IPS DF 6.9 (cell line): Measurements from ENCODE around the gene PADI3.
"Not testable (repeated sequence)": the region's sequence is repeated elsewhere in the genome, so short reads cannot be mapped to it uniquely, and the experiment has no call there.

Source experiments
- DNase-seq: peaks from one replicate; pipeline ENCODE4 v3.0.0-alpha.2; 2013; ENCODE audit warnings: low read depth, low spot score
- H3K27ac ChIP-seq: one replicate; pipeline ENCODE4 v1.5.1; 2013; ENCODE audit warnings: low read length, control low read depth
- H3K27me3 ChIP-seq: 2 replicates; pipeline ENCODE4 v1.6.1; 2013; ENCODE audit warnings: mild to moderate bottlenecking, low read length; ENCODE audit not compliant: control insufficient read depth, insufficient read depth
- H3K36me3 ChIP-seq: 2 replicates; pipeline ENCODE4 v1.6.1; 2013; ENCODE audit warnings: low read length; ENCODE audit not compliant: control insufficient read depth, insufficient read depth
- H3K4me1 ChIP-seq: 2 replicates; pipeline ENCODE4 v1.6.1; 2013; ENCODE audit warnings: low read length; ENCODE audit not compliant: control insufficient read depth, insufficient read depth
- H3K4me3 ChIP-seq: 2 replicates; pipeline ENCODE4 v1.5.1; 2013; ENCODE audit warnings: mild to moderate bottlenecking, low read length
- H3K9me3 ChIP-seq: 2 replicates; pipeline ENCODE4 v1.6.1; 2013; ENCODE audit warnings: low read length, inconsistent platforms; ENCODE audit not compliant: control insufficient read depth, insufficient read depth
- WGBS: extraction: QIAGEN DNeasy Blood & Tissue Kit; methylation state at CpG from one replicate; pipeline ENCODE4 v1.1.7; 2013; ENCODE audit warnings: mixed read lengths, missing lambda C conversion rate; ENCODE audit not compliant: insufficient read length, insufficient coverage; 5-methylcytosine and 5-hydroxymethylcytosine counted together

The PADI3 gene

GRCh38 chr1:17230671-17231310 is 18.1 kb upstream of the PADI3 start:
- H3K9me3 ChIP-seq = no peaks in the 10 kb centered on the region
- no peaks in the 10 kb centered on the region for H3K36me3 ChIP-seq
- WGBS = no CpG with 5 or more reads among the region's 8 CpGs
- DNase-seq = no peak
- no peaks in the 10 kb centered on the region for H3K4me1 ChIP-seq
- H3K27me3 ChIP-seq = no peaks in the 10 kb centered on the region
- no peak overlapping the region for H3K27ac ChIP-seq
- H3K4me3 ChIP-seq = no peak overlapping the region

DNA sequence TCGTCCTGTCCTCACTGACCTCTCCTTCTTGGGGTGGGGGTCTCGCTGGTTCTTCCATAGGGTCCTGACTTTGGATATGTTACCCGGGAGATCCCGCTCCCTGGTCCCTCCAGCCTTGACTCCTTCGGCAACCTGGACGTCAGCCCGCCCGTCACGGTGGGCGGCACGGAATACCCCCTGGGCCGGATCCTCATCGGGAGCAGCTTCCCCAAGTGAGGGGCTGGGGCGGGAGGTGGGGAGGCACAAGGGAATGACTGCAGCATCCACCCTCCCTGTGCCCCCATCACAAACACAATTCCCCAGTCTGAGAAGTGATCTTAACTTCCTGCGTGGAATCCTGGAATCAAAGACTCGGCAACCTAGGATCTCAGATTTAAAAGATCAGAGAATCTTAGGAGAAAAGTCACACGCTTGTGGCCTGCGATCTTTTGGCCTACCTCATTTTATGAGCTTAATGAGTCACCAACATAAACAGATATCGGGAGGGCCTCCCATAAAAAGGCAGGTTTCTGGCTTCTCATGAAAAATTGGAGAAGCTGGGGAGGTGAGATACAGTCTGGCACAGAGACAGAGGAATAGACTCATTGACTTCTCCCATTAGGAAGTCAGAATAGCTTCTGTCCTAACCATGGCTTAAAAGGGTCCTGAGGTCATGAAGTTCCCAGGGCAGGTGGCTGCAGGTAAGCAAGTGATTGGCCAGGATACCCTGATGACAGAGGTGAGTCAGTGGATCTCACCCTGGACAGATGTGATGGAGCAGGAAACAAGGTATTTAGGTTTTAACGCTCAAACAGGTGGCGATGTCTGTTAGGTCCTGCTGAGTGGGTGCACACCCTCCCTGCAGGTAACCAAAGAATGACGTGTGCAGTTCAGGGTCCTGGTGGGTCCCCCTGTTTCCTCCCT is 15.9 kb upstream of the PADI3 start:
- Histone ChIP-seq H3K9me3 (no peaks in the 10 kb centered on the region), H3K27me3 (no peaks in the 10 kb centered on the region), H3K4me1 (0 out of 2 replicates have a peak, but pooled peaks cover 2% of the 10 kb centered on the region), H3K4me3 (no peak overlapping the region), H3K36me3 (no peaks in the 10 kb centered on the region), H3K27ac (no peak overlapping the region)
- DNase-seq = no peak
- no CpG with 5 or more reads among the region's 22 CpGs for WGBS

DNA sequence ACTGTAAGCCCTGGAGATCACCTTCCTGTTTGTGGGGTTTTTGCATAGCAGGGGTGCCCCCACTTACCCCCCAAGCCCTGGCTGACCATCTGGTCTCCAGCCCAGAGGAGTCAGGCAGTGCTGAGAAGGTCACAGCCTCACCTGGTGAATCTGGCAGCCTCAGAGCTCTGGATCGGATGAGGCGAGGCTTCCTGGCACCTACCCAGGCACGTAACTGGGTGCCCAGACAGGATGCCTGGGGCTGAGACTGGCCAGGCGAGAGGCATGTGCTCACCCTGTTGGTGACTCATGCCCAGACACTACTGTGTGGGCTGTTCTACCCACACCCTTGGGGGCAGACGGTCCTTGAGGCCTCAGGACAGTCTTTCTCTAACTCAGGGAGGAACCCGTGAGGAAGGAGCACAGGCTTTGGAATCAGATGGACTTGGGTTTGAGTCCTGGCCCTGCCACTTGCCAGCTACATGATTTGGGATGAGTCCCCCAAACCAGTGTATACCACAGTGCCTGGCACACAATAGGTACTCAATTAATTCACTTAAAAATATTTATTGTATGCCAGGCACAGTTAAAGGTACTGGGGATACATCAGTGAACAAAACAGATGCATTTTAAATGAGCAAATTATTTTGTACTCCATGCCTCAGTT is 15.1 kb upstream of the PADI3 start:
- no peak overlapping the region for H3K27ac ChIP-seq
- DNase-seq = no peak

GRCh38 chr1:17234405-17234804 is 14.5 kb upstream of the PADI3 start:
- H3K9me3 ChIP-seq = no peaks in the 10 kb centered on the region
- no peak overlapping the region for H3K4me3 ChIP-seq
- 0 out of 2 replicates have a peak, but pooled peaks cover 2% of the 10 kb centered on the region for H3K4me1 ChIP-seq
- DNase-seq = no peak
- H3K36me3 ChIP-seq = no peaks in the 10 kb centered on the region
- no peaks in the 10 kb centered on the region for H3K27me3 ChIP-seq
- H3K27ac ChIP-seq = no peak overlapping the region
- no CpG with 5 or more reads among the region's 1 CpG for WGBS

More for the DNA sequence above, 15.1 kb upstream of the PADI3 start:
- H3K36me3 ChIP-seq = no peaks in the 10 kb centered on the region
- H3K4me3 ChIP-seq = no peak overlapping the region
- no peaks in the 10 kb centered on the region for H3K27me3 ChIP-seq
- H3K9me3 ChIP-seq = no peaks in the 10 kb centered on the region
- 0 out of 2 replicates have a peak, but pooled peaks cover 2% of the 10 kb centered on the region for H3K4me1 ChIP-seq
- no CpG with 5 or more reads among the region's 6 CpGs for WGBS

GRCh38 chr1:17235135-17235885 is 13.6 kb upstream of the PADI3 start:
- DNase-seq = no peak
- no peak overlapping the region for H3K27ac ChIP-seq
- no peaks in the 10 kb centered on the region for H3K36me3 ChIP-seq
- H3K27me3 ChIP-seq = no peaks in the 10 kb centered on the region
- no CpG with 5 or more reads among the region's 9 CpGs for WGBS
- no peaks in the 10 kb centered on the region for H3K9me3 ChIP-seq
- H3K4me3 ChIP-seq = no peak overlapping the region
- 0 out of 2 replicates have a peak, but pooled peaks cover 2% of the 10 kb centered on the region for H3K4me1 ChIP-seq

GRCh38 chr1:17236779-17237560 is 11.9 kb upstream of the PADI3 start:
- no peaks in the 10 kb centered on the region for H3K27me3 ChIP-seq
- no peak overlapping the region for H3K4me3 ChIP-seq
- no CpG with 5 or more reads among the region's 18 CpGs for WGBS
- H3K36me3 ChIP-seq = no peaks in the 10 kb centered on the region
- H3K9me3 ChIP-seq = no peaks in the 10 kb centered on the region
- 0 out of 2 replicates have a peak, but pooled peaks cover 4% of the 10 kb centered on the region for H3K4me1 ChIP-seq
- peak; percentile 89 for DNase-seq
- H3K27ac ChIP-seq = no peak overlapping the region

DNA sequence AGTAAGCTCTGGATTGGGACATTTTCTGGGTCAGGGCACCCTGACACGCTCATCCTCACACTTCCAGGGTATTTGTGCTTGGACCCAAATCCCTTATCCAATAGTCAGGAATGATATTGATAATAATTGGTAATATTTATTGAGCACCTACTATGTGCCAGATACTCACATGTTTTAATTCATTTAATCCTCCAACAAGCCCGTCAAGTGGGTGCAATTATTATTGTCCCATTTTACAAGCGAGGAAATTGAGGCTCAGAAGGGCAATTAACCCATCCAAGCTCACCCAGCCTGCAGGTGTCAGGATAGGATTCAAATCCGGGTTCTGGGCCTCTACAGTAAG is 11.4 kb upstream of the PADI3 start:
- no CpG with 5 or more reads among the region's 4 CpGs for WGBS
- Histone ChIP-seq H3K9me3 (no peaks in the 10 kb centered on the region), H3K36me3 (no peaks in the 10 kb centered on the region), H3K4me1 (0 out of 2 replicates have a peak, but pooled peaks cover 4% of the 10 kb centered on the region), H3K27ac (no peak overlapping the region), H3K27me3 (no peaks in the 10 kb centered on the region), H3K4me3 (no peak overlapping the region)
- DNase-seq = no peak

GRCh38 chr1:17239420-17239819 is 9.5 kb upstream of the PADI3 start:
- H3K4me1 ChIP-seq = 0 out of 2 replicates have a peak, but pooled peaks cover 4% of the 10 kb centered on the region
- H3K4me3 ChIP-seq = no peak overlapping the region
- H3K36me3 ChIP-seq = no peaks in the 10 kb centered on the region
- no peak overlapping the region for H3K27ac ChIP-seq
- DNase-seq = peak; percentile 87
- no peaks in the 10 kb centered on the region for H3K9me3 ChIP-seq
- no peaks in the 10 kb centered on the region for H3K27me3 ChIP-seq
- WGBS = no CpG with 5 or more reads among the region's 1 CpG

GRCh38 chr1:17241011-17241779 is 7.7 kb upstream of the PADI3 start:
- 100% methylated on average over 5 of the region's 28 CpGs for WGBS
- not testable (repeated sequence) for H3K9me3 ChIP-seq, H3K27ac ChIP-seq, H3K4me1 ChIP-seq, DNase-seq, H3K4me3 ChIP-seq, H3K27me3 ChIP-seq, H3K36me3 ChIP-seq
